DMS114 treated with DMSO at 0.1 percent for 48 hours (cell line): Measurements from ENCODE around the gene TMEM80.

Experiments used
- DNase-seq: peaks from one replicate; lab custom pipeline; 2025; ENCODE audit not compliant: unreplicated experiment; lab: John Stamatoyannopoulos, UW

Gene TMEM80

DNA sequence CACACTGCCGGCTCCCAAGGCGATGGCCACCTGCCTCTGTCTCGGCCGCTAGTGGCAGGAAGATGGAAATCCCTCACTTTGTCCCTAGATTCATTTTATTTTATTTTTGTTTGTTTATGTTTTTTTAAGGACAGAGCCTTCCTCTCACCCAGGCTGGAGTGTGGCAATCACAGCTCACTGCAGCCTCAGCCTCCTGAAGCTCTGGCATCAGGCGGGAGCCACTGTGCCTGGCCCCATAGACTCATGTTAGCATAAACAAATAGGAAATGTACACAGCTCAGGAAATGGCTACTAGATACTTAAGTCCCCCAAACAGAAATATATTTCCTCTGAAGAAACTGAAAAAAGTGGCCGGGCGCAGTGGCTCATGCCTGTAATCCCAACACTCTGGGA is 3.5 kb downstream of the TMEM80 start:
- DNase-seq = no peak

DNA sequence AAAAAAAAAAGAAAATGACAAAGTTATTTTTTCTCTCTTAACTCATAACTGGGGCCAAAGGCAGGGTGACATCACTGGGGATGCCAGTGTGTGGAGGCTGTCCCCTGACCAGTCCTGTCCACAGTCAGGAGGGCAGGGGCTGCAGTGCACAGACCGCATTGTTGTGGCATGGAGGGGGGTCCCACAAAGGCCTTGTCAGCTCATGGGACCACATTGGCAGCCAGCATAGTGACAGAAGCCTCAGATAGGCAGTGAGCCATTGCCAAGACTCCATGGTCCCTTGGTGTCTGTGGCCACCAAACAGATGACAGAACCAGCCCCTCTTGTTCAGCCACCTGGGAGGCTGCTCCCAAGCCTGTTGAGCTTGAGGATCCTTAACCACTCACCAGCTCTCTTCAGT is 4.1 kb downstream of the TMEM80 start:
- DNase-seq = no peak

DNA sequence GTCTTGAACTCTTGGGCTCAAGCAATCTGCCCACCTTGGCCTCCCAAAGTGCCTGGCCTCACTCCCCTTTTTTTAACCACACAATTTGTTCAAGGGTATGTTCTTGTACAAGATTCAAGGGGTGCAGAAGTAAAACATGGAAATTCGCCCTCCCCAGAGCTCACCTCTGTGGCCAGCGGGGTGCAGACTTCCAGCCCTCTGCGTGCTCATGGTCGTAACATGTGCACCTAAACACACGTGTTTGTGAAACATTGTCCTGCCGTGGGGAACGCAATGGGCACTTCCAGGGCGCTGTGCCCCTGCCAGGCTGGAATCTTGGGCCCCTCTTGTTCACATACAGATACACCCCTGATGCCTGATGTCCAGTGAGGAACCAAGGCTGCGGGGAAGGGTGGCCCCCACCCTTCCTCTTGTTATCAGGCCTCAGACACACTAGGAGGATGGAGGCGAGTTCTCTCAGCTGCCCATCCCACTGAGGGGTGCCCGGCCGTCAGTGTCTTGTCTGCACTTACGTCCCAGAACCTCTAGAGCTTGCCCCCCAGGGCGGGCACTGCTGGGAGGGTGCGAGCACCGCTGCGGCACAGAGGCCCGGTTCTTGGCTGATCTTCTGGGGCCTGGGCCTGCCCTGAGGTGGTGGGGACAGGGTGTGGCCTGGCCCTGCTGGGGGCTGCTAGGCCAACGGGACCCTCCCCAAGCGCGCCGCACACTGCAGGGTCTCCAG is 6.3 kb downstream of the TMEM80 start:
- DNase-seq = no peak

DNA sequence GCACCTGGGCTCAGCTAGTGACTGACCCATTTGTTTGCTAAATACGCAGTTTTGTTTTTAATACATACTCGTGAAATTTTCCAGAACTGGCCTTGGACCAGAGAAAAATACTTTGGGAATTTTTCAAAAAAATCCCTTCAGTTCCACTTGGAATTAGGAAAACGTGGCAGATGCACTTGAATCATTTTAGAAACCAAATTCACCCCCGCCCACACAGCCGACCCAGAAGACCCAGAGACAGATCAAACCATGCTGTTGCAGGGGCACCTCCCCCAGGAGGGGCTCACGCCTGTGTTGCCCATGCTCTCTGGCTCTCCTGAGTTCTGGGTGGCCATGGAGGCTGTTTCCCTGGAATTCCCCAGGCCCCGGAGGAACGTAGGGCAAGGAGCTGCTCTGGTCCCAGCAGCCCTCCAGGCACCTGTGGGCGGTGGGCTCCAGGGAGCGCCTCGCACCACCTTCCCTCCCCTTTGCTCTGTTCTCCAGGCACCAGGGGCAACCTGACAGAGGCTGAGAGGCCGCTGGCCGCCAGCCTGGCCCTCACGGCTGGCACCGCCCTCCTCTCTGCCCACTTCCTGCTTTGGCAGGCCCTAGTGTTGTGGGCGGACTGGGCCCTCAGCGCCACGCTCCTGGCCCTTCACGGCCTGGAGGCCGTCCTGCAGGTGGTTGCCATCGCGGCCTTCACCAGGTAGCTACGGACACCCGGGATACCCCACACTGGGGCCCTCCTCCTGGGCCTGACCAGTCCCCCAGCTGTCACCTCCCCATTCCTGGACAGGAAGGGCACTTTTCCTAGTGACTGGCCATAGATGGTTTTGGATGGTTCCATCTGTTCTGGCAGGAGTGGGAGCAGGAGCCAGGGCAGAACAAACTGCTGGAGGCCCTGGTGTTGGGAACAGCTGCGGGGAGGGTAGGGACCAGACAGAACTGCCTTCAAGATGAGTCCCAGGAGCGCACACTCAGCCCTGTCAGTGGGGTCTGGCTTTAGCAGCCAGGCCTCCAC is 7.1 kb downstream of the TMEM80 start:
- DNase-seq = no peak

DNA sequence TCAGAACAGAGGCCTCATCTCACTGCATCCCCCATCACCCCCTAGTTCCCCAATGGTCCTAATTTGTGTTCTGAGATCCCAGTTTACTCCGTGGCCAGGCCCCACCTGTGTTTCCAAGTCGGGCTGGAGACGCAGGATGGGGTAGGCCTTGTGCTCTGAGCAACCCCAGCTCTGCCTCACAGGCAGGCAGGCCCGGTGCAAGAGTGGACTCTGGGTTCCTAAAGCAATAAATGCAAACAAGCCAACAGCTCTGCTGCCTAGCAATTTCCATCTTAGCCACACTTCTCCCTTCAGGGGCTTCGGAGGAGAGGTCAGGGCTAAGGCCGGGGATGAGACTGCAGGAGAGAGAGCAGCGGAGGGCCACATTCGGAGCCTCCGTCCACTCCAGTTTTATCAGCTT is 7.9 kb downstream of the TMEM80 start:
- DNase-seq = no peak

DNA sequence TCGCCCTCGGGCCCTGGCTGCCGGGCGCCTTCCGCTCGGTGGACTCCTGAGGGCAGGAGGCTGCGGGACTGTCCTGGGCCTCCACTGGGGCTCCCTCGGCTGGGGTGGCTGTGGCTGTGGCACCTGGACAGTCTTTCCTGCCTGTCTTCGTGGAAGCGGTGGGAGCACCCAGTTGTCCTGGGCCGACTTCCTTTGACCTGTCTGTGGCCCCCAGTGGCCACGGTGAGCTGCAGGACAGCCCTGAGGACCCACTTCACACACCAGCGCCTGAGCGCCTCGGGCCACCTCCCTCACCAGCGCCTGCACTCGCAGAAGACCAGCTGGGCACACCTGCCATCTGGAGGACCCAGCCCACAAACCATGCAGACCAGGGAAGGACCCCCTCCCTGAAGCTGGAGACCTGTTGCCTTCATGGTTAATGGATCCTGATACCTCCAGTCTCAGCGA is 8.6 kb downstream of the TMEM80 start:
- no peak for DNase-seq

DNA sequence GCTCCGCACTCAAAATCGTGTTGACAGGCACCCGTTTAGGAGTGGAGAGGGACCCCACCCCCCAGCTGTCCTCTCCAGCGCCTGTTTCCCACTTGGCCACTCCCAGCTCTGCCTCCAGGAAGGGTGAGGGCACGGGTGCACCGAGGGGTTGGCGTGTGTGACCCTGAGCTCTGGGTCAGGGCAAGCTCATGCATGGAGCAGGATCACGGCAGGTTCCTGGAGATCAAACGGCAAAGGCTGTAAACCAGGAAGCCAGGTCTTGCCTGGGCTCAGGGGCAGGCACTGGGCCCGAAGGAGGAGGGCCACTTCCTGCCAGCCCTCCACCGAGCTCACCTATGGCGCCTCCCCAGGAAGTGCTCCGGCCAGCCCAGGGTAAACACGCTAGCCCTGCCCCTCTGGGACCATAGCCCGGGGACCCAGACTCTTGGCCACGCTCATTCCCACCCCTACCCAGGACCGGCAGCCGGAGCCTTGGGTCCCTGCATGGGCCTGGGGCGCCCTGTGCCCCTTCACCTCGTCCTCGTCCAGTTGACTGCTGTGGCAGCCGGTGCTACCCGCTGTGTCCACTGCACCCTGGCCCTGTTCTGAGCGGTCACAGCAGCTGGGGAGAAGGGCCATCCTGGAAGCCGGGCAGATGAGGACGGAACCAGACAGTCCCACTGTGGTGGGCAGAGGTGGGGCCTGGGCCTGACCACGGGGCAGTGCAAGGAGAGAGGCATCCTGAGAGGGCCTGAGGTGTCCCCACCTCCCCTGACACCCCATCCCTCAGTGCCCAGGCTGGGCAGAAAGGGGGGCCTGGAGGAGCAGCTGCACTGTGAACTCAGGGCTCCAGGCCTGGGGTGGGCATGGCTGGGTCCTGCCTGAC is 9.4 kb downstream of the TMEM80 start:
- no peak for DNase-seq

DNA sequence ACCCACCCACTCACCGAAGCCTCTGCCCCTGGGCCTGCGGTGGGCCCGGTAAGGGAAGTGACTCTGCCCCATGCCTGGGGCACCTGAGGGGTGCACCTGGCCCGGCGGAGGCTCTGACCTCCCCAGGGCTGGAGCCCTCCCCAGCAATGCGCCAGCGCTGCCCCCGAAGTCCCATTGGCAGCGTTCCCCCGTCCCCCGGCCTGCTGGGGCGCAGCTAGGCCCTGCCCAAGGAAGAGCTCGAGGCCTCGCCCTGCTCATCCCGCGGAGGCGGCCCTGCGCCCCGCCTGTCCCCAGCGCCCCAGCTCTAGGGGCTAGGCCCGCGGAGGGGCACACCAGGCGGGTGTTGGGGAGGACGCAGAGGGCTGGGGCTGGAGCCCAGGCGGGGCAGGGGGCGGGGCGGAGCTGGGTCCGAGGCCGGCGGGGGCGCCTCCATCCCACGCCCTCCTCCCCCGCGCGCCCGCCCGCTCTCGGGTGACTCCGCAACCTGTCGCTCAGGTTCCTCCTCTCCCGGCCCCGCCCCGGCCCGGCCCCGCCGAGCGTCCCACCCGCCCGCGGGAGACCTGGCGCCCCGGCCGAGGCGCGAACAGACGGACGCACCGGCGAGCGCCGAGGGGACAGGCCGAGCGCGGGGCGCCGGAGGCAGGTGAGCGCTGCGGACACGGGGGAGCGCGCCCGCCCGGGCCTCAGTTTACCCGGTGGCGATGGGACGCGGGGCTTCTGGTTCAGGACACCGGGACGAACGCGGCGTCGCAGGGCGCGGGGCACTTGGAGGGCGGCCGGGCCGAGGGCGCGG is 10.2 kb downstream of the TMEM80 start, which contains the start of gene EPS8L2:
Gene EPS8L2 (plus strand): TSS at position 586 of the 793 bp plus-strand sequence. CDS start 3,177 bp downstream, outside the sequence.
- DNase-seq = no peak

DNA sequence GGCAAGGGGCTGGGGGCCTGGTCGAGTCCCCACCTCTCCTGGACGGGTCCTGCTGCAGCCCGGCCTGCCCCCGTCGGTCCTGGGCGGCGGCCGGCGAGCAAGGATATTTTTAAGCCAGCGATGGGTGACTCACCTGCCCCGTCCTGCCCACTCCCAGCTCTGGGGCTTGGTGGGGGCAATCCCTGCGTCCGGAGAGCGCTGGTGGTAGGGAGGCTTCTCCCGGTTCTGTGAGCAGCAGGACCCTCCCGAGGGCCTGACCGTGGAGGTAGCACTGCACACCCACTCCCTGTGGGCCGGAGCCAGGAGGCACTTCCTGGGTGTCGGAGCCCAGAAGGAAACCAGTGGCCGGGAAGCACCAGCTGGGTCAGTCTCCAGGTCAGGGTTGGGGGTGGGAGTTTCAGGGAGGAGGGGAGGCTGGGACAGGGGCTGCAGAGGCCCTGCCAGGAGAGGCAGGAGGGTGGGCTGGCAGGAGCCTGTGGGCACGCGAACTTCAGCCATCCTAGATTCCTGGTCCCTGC is 10.9 kb downstream of the TMEM80 start:
- DNase-seq = no peak

DNA sequence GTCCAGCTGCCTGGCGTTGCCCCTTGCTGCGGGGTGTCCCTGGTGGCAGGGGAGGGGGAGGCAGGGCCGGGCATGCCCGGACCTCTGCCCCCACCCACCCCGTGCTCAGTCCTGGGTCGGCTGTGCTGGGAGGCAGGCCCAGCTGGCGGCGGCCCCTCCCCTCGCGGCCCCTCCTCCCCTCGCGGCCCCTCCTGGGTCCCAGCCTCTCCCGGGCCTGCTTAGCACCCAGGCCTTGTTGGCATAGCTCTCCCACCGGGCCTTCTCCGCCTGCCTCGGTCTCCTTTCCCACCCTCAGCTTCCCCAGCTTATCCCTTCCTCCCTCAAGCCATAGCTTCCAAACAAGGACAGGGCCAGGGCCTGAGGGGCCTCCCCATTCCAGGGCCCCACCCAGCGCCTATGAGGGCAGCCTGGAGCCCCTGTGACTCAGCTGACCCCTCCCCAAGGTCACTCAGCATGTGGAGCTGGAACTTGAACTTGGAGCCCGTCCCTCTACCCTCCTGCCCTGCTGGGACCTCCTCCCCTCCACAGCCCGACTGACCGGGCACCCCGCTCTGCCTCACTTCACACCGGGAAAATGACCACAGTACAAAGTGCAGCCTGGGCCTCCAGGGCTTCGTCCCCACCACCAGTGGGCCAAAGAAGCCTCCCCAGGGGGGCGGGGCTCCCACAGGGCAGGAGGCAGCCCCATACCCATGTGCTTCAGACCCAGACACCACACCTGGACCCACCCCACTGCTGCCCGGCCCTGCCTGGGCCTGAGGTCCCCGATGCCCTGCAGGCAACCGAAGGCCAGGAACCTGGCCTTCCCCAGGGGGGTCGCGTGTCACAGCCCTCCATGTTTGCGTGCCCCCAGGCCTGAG is 11.6 kb downstream of the TMEM80 start:
- DNase-seq = no peak

DNA sequence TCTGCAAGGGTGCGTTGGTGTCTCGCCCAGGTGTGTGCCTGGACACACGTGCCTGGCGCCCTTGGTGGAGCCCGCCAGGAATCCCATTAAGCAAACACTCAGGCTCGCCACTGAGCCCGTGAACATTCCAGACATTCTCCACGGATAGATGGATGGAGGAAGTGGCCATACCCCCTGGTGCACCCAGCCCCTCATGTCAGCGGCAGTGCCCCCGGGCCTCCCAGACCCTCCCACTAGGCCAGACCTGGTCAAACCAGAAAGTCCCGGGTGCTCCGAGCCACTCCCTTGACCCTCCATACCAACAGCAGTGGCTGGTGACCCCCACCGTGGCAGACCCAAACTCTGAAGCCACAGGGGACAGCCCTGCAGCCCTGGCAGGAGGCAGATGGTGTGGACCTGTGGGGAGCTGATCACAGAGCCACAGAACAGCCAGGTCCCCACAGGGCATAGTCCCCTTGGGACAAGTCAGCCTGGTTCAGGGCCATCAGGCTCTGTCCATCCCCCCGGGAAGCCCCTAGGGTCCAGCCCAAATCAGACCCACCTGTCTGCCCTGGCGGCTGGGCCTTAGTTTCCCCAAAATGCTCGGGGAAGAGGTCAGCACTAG is 12.3 kb downstream of the TMEM80 start:
- no peak for DNase-seq

DNA sequence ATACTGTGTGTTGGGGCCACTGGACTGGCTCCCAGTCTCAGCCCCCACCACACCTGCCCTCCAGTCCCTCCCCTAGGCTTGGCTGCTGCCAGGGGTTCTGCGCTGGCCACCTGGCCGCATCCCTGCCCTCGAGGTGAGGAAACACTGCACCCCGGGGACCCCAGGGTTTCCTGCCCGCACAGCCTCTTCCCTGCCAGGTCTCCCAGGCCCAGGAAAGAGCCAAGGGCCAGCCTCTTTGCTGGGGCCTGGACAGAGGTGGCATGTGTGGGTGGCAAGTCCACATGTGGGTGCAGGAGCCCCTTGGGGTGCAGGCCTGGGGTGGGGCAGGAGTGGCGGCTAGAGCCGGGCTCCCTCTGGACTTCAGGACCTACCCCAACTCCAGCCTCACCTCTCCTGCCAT is 12.9 kb downstream of the TMEM80 start:
- no peak for DNase-seq

DNA sequence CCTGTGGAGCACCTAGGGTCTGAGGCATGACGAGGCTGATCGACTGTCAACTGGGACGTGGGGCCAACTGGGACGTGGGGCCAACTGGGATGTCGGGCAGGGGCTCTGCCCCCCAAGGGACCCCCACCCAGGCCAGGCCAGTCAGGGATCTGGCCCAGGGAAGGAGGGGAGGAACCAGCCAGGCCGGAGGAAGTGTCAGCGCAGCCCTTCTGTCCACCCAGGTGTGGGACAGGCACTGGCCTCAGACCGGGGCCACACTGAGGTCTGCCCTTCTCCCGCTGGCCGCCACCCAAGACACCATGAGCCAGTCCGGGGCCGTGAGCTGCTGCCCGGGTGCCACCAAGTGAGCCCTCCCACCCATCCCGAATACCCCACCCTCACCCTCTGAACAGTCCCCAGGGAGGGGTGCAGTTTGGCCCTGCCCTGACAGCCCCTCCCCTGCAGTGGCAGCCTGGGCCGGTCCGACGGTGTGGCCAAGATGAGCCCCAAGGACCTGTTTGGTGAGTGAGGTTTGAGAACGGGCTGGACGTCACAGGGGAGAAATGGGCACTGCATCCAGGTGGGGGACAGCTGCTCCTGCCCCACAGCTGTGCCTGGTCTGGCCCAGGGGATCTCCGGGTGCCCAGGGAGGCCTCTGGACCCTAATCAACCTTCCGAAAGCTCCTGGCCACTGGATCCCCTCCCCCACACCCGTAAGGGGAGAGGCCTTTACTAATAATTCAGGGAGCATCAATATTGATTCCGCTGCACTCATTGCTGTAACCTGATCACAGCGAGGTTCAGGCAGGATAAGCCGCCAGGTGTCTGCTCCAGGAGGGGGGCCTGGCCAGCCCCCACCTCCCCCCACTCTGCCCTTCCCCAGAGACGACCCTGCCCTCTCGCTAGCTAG is 13.7 kb downstream of the TMEM80 start:
- no peak for DNase-seq

DNA sequence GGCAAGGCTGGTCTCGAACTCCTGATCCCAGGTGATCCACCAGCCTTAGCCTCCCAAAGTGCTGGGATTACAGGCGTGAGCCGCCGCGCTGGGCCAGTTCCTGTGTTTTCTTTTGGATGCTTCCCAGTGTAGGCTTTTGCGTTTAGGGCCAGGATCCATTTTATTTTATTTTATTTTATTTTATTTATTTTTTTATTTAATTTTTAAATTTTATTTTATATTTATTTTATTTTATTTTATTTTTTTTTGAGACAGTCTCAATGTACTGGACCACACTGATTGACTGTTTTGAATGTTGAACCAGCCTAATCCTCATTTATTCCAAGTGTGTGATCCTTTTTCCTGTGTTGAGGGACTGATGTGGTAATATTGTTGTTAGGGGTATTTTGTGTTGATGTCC is 18.8 kb downstream of the TMEM80 start:
- DNase-seq = no peak

DNA sequence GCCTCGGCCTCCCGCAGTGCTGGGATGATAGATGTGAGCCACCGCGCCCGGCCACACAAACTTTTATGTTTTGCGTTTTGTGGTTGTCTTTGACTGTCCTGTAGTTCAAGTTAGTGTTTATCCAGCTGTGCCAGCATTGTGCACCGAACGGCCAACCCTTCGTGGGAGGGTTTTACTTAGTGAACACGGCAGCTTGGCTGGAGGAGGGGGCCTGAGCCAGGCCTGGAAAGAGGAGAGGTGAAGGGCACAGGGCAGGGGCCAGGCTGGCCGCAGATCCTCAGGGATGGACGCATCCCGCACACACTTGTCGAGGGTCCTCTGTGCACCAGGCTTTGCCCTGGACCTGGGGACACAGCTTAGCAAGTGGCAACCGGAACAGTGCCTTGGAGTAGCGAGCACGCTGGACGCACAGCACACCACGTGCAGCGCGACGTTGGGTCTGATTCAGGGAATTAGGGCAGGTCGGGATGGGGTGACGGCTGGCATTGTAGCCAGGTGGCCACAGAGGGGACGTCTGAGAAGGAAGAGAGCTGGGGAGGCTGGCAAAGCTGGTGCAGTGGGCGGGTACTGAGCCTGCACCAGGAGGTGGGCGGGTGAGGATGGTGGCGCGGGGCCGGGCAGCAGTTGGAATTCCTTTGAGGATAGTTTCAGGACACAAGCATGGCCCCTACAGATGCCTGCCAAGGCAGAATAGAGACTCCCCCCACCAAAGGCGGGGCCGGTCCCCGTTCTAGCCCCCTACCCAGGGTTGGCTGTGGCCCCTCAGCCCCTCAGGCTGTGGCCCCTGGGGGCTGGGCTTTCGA is 23.8 kb downstream of the TMEM80 start:
- no peak for DNase-seq

DNA sequence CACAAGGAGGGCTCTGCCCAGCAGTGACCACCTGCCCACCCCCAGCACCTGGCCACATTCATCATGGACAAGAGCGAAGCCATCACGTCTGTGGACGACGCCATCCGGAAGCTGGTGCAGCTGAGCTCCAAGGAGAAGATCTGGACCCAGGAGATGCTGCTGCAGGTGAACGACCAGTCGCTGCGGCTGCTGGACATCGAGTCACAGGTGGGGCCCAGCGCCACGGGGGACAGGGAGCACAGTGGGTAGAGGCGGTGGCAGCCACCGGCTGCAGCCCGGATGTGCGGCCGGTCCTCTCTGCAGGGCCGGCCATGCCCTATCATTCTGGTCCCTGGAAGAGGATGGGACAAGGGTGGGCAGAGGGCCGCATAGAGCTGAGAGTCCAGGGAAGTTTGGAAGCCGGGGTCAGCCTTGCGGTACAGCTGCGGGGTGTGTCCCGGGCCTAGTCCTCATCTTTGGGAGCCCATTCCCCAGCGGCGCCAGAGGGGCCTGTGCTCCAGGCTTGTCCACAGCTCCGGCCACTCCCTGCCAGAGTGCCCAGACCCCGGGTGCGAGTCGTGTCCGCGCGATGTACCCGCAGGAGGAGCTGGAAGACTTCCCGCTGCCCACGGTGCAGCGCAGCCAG is 24.5 kb downstream of the TMEM80 start:
- DNase-seq = no peak
